C4-2B (cell line): Measurements from ENCODE around the gene WDR49.
"Not testable (repeated sequence)": the region's sequence is repeated elsewhere in the genome, so short reads cannot be mapped to it uniquely, and the experiment has no call there.

ENCODE experiments used
- H3K27ac ChIP-seq: fragments of 450-650 bp; 2 replicates; pipeline ENCODE4 v1.5.1; 2017
- CTCF ChIP-seq: fragments of 450-650 bp; conservative IDR thresholded peaks from 2 replicates; pipeline ENCODE4 v1.5.1; 2017; ENCODE audit warnings: mild to moderate bottlenecking
- ZFX ChIP-seq: fragments of 450-650 bp; IDR thresholded peaks from 2 replicates; pipeline ENCODE4 v1.6.1; 2017

WDR49 gene

GRCh38 chr3:167626490-167626889 lies 27.3 kb downstream of the WDR49 start:
- TF ChIP-seq CTCF, result no peak
- TF ChIP-seq ZFX, result no peak
- no peak overlapping the region for H3K27ac ChIP-seq

- no peak overlapping the region for H3K27ac ChIP-seq
- TF ChIP-seq ZFX (no peak), CTCF (no peak)
These were observed 38.7 kb downstream of the WDR49 start for GRCh38 chr3:167615030-167615429.

- H3K27ac ChIP-seq, result not testable (repeated sequence)
These were observed 39.5 kb downstream of the WDR49 start for GRCh38 chr3:167614196-167614595.

- H3K27ac ChIP-seq, result no peak overlapping the region
- TF ChIP-seq ZFX (no peak), CTCF (no peak)
These were observed 42.0 kb downstream of the WDR49 start for GRCh38 chr3:167611718-167612117.

- no peak overlapping the region for H3K27ac ChIP-seq
- TF ChIP-seq ZFX (no peak), CTCF (no peak)
These were observed 44.6 kb downstream of the WDR49 start for GRCh38 chr3:167609156-167609555.

- TF ChIP-seq ZFX (no peak), CTCF (no peak)
- no peak overlapping the region for H3K27ac ChIP-seq
These were observed 46.9 kb downstream of the WDR49 start for GRCh38 chr3:167606836-167607235.

GRCh38 chr3:167605871-167606270 lies 47.9 kb downstream of the WDR49 start:
- no peak overlapping the region for H3K27ac ChIP-seq
- TF ChIP-seq CTCF, result no peak
- no peak for TF ChIP-seq ZFX

- no peak for TF ChIP-seq CTCF
- TF ChIP-seq ZFX, result no peak
These were observed 51.7 kb downstream of the WDR49 start for GRCh38 chr3:167602041-167602440.

More at GRCh38 chr3:167602041-167602440, 51.7 kb downstream of the WDR49 start:
- H3K27ac ChIP-seq, result no peak overlapping the region
